Nephron progenitor cell (in vitro differentiated cells): ENCODE measurements around the gene ASMTL.

ENCODE experiments used
- DNase-seq: peaks from one replicate; pipeline ENCODE4 v3.0.0; 2021
- H3K27ac Mint-ChIP-seq: 2 replicates; pipeline ENCODE4 v1.8.0; 2021; ENCODE audit warnings: mild to moderate bottlenecking, moderate library complexity, mixed read lengths
- H3K27me3 Mint-ChIP-seq: 2 replicates; pipeline ENCODE4 v1.8.0; 2021; ENCODE audit warnings: mild to moderate bottlenecking, low read depth, mixed read lengths; ENCODE audit not compliant: poor library complexity
- H3K36me3 Mint-ChIP-seq: 2 replicates; pipeline ENCODE4 v1.8.0; 2021; ENCODE audit warnings: low read depth, mixed read lengths
- H3K4me1 Mint-ChIP-seq: 2 replicates; pipeline ENCODE4 v1.8.0; 2021; ENCODE audit warnings: mixed read lengths
- H3K4me3 Mint-ChIP-seq: 2 replicates; pipeline ENCODE4 v1.8.0; 2021; ENCODE audit warnings: mild to moderate bottlenecking, moderate library complexity, mixed read lengths
- H3K9me3 Mint-ChIP-seq: 2 replicates; pipeline ENCODE4 v1.8.0; 2021; ENCODE audit warnings: mild to moderate bottlenecking, moderate library complexity, mixed read lengths
- CTCF ChIP-seq: fragments of 200-600 bp; sonication (generic); IDR thresholded peaks from 2 replicates; pipeline ENCODE4 v1.5.0; 2021; ENCODE audit warnings: antibody characterized with exemption

The ASMTL gene

GRCh38 chrX:1443496-1444075, 9.1 kb downstream of the ASMTL start:
- no peak for DNase-seq
- H3K4me1 Mint-ChIP-seq = no peaks in the 10 kb centered on the region
- H3K36me3 Mint-ChIP-seq = peaks cover 87% of the 10 kb centered on the region
- TF ChIP-seq CTCF = no peak
- H3K27ac Mint-ChIP-seq = no peak overlapping the region
- peaks cover 75% of the 10 kb centered on the region for H3K9me3 Mint-ChIP-seq
- no peak overlapping the region for H3K4me3 Mint-ChIP-seq
- peaks cover 14% of the 10 kb centered on the region for H3K27me3 Mint-ChIP-seq

- Mint-ChIP-seq H3K27ac (no peak overlapping the region), H3K27me3 (peaks cover 6% of the 10 kb centered on the region), H3K4me1 (no peaks in the 10 kb centered on the region), H3K4me3 (no peak overlapping the region), H3K36me3 (peaks cover 87% of the 10 kb centered on the region), H3K9me3 (peaks cover 68% of the 10 kb centered on the region)
- no peak for TF ChIP-seq CTCF
- DNase-seq = no peak
Measured at GRCh38 chrX:1442724-1443367, 9.9 kb downstream of the ASMTL start.

GRCh38 chrX:1442016-1442665, 10.6 kb downstream of the ASMTL start:
- Mint-ChIP-seq H3K27me3 (peaks cover 3% of the 10 kb centered on the region), H3K27ac (no peak overlapping the region), H3K9me3 (peaks cover 67% of the 10 kb centered on the region), H3K4me1 (no peaks in the 10 kb centered on the region), H3K36me3 (peaks cover 87% of the 10 kb centered on the region), H3K4me3 (no peak overlapping the region)
- DNase-seq = no peak
- TF ChIP-seq CTCF = no peak

GRCh38 chrX:1440506-1440905, 12.2 kb downstream of the ASMTL start:
- Mint-ChIP-seq H3K36me3 (peaks cover 84% of the 10 kb centered on the region), H3K4me3 (no peak overlapping the region), H3K27me3 (peaks cover 3% of the 10 kb centered on the region), H3K9me3 (peaks cover 51% of the 10 kb centered on the region), H3K4me1 (no peaks in the 10 kb centered on the region), H3K27ac (no peak overlapping the region)
- DNase-seq = no peak
- TF ChIP-seq CTCF = no peak

- Mint-ChIP-seq H3K4me1 (no peaks in the 10 kb centered on the region), H3K4me3 (no peak overlapping the region), H3K27ac (no peak overlapping the region), H3K36me3 (peaks cover 64% of the 10 kb centered on the region), H3K9me3 (peaks cover 16% of the 10 kb centered on the region), H3K27me3 (no peaks in the 10 kb centered on the region)
- TF ChIP-seq CTCF = no peak
- no peak for DNase-seq
Measured at GRCh38 chrX:1435241-1435895, 17.3 kb downstream of the ASMTL start.
